A549 (cell line): Measurements from ENCODE around the gene ENPP3. TPM values are rescaled to one million over a fixed set of nuclear protein-coding genes. Genes with fewer than 3 reads are reported as not detected.

Experiments used
- ATAC-seq, 2 experiments: fragments of 200-7000 bp in 1 of 2; fragments of >200 bp in 1 of 2; cut with Nextera tagmentation in 1 of 2; cut with Tn5 transposase in 1 of 2; 3 replicates each; pipeline versions ENCODE4 v1.8.0 to v1.9.1; 2018 to 2020; ENCODE audit warnings: mild to moderate bottlenecking in 1 of 2, moderate library complexity in 1 of 2
- CTCF ChIA-PET: fragments of 300-600 bp; sonication (Branson Sonifier 250); formaldehyde crosslinking; extraction: SDS; loops from one replicate; lab custom pipeline; 2021; ENCODE audit warnings: antibody characterized with exemption, inconsistent platforms; lab: Yijun Ruan, JAX
- POLR2A ChIA-PET: fragments of 350-600 bp; formaldehyde crosslinking; extraction: SDS; loops from one replicate; lab custom pipeline; 2021; ENCODE audit warnings: antibody characterized with exemption, inconsistent platforms; lab: Yijun Ruan, JAX
- DNase-seq, 2 experiments: peaks; one replicate each; pipeline versions ENCODE4 v3.0.0 to v3.0.0-alpha.2; 2011 to 2016; ENCODE audit warnings: low read depth in 1 of 2, low spot score in 1 of 2
- FAIRE-seq: peaks from 2 replicates; lab custom pipeline; 2011; peaks lifted over from hg19 to GRCh38; lab: Jason Lieb, UNC
- H3K27ac ChIP-seq, 2 experiments: fragments of >200 bp; sonication (Bioruptor Twin); formaldehyde crosslinking; 3 replicates each; pipeline ENCODE4 v1.5.1; 2016 to 2017
- H3K4me1 ChIP-seq: fragments of >200 bp; sonication (Bioruptor Twin); formaldehyde crosslinking; 3 replicates; pipeline ENCODE4 v1.6.1; 2016
- H3K4me2 ChIP-seq: fragments of >200 bp; sonication (Bioruptor Twin); formaldehyde crosslinking; 3 replicates; pipeline ENCODE4 v1.6.1; 2016
- H3K4me3 ChIP-seq: fragments of >200 bp; sonication (Bioruptor Twin); formaldehyde crosslinking; 3 replicates; pipeline ENCODE4 v1.5.1; 2016
- H3K9me3 ChIP-seq: fragments of >200 bp; sonication (Bioruptor Twin); formaldehyde crosslinking; 3 replicates; pipeline ENCODE4 v1.6.1; 2016
- BHLHE40 ChIP-seq: IDR thresholded peaks from 2 replicates; pipeline ENCODE4 v1.6.1; 2012; ENCODE audit warnings: low read depth, low read length, inconsistent platforms
- CHD2 ChIP-seq: fragments of 150-350 bp; IDR thresholded peaks from 2 replicates; pipeline ENCODE4 v1.6.1; 2014; ENCODE audit warnings: low read length; ENCODE audit not compliant: partially characterized antibody
- CTCF ChIP-seq: fragments of >200 bp; sonication (Bioruptor Twin); formaldehyde crosslinking; IDR thresholded peaks from 3 replicates; pipeline ENCODE4 v1.5.1; 2016
- ESRRA ChIP-seq: fragments of 150-350 bp; IDR thresholded peaks from 2 replicates; pipeline ENCODE4 v1.6.1; 2014; ENCODE audit warnings: mild to moderate bottlenecking, low read length, borderline replicate concordance
- FOSL2 ChIP-seq, 2 experiments: fragments of 450-650 bp in 1 of 2; fragments of >200 bp in 1 of 2; sonication (Bioruptor Twin) in 1 of 2; formaldehyde crosslinking; IDR thresholded peaks; 2 replicates each; pipeline versions ENCODE4 v1.5.0 to v1.6.1; 2016 to 2020; ENCODE audit warnings: mild to moderate bottlenecking in 1 of 2, moderate library complexity in 1 of 2
- GATA3 ChIP-seq: IDR thresholded peaks from 2 replicates; pipeline ENCODE4 v1.6.1; 2012; ENCODE audit warnings: borderline replicate concordance
- HMGXB4 ChIP-seq: fragments of 250-450 bp; sonication (Bioruptor Pico); IDR thresholded peaks from 2 replicates; pipeline ENCODE4 v1.5.0; 2021; ENCODE audit warnings: mild to moderate bottlenecking, moderate library complexity, borderline replicate concordance
- HOXA7 ChIP-seq: fragments of 250-450 bp; sonication (Bioruptor Pico); IDR thresholded peaks from 2 replicates; pipeline ENCODE4 v1.5.0; 2020; ENCODE audit warnings: mild to moderate bottlenecking, moderate library complexity
- HOXB5 ChIP-seq: fragments of 250-450 bp; sonication (Bioruptor Pico); IDR thresholded peaks from 2 replicates; pipeline ENCODE4 v1.5.0; 2020; ENCODE audit warnings: mild to moderate bottlenecking, moderate library complexity
- JUNB ChIP-seq: fragments of >200 bp; sonication (Bioruptor Twin); formaldehyde crosslinking; IDR thresholded peaks from 2 replicates; pipeline ENCODE4 v1.6.1; 2016
- NPAS2 ChIP-seq: fragments of 250-450 bp; sonication (Bioruptor Pico); IDR thresholded peaks from 2 replicates; pipeline ENCODE4 v1.8.0; 2022; ENCODE audit warnings: mild to moderate bottlenecking, moderate library complexity, borderline replicate concordance
- NR3C1 ChIP-seq: fragments of >200 bp; sonication (Bioruptor Twin); formaldehyde crosslinking; IDR thresholded peaks from 3 replicates; pipeline ENCODE4 v1.6.1; 2017
- POLR2AphosphoS2 ChIP-seq: conservative IDR thresholded peaks from 2 replicates; pipeline ENCODE4 v1.6.1; 2012; ENCODE audit warnings: low read length, improper control_type of control experiment, inconsistent platforms
- RARB ChIP-seq: fragments of 250-450 bp; sonication (Bioruptor Pico); IDR thresholded peaks from 2 replicates; pipeline ENCODE4 v1.8.0; 2021; ENCODE audit warnings: mild to moderate bottlenecking, moderate library complexity
- REST ChIP-seq: fragments of 200-600 bp; sonication (generic); IDR thresholded peaks from 2 replicates; pipeline ENCODE4 v1.6.1; 2016; ENCODE audit warnings: antibody characterized with exemption, mild to moderate bottlenecking, moderate library complexity
- SMC3 ChIP-seq: fragments of >200 bp; sonication (Bioruptor Twin); formaldehyde crosslinking; IDR thresholded peaks from 3 replicates; pipeline ENCODE4 v1.6.1; 2018; ENCODE audit warnings: inconsistent platforms
- TFCP2L1 ChIP-seq: fragments of 250-450 bp; sonication (Bioruptor Pico); IDR thresholded peaks from 2 replicates; pipeline ENCODE4 v1.5.0; 2021; ENCODE audit warnings: mild to moderate bottlenecking
- ZC3H11A ChIP-seq: fragments of 450-650 bp; IDR thresholded peaks from 2 replicates; pipeline ENCODE4 v1.6.1; 2014; ENCODE audit warnings: antibody characterized with exemption, mild to moderate bottlenecking
- ZFP36 ChIP-seq: fragments of 450-650 bp; IDR thresholded peaks from 2 replicates; pipeline ENCODE4 v1.6.1; 2014; ENCODE audit warnings: borderline replicate concordance; ENCODE audit not compliant: partially characterized antibody
- ZSCAN20 ChIP-seq: fragments of 250-450 bp; sonication (Bioruptor Pico); IDR thresholded peaks from 2 replicates; pipeline ENCODE4 v1.8.0; 2022; ENCODE audit warnings: mild to moderate bottlenecking, moderate library complexity
- WGBS: methylation state at CpG from one replicate; pipeline ENCODE4 v1.1.6; 2017; ENCODE audit errors: missing lambda C conversion rate; 5-methylcytosine and 5-hydroxymethylcytosine counted together
- polyA plus RNA-seq, 4 experiments: library from polyadenylated mRNA; depleted of rRNA in 3 of 4; stranded (reverse); fragments of >200 nt; fragmentation: RNase III in 1 of 4; extraction: RNeasy Plus Mini Kit Qiagen cat#74134 plus additional on column Dnase treatment in 1 of 4; gene quantifications; 2 replicates in 3 of 4; 3 replicates in 1 of 4; pipeline ENCODE4 v1.2.3, GENCODE V29; 2011 to 2017

Gene ENPP3
- polyA plus RNA-seq, 2 of the 4 experiments (the other 2 are of a cell fraction): not detected

- ATAC-seq: no peak
- Histone ChIP-seq H3K27ac (no peak overlapping the region), H3K4me3 (no peak overlapping the region), H3K9me3 (no peaks in the 10 kb centered on the region)
- CTCF ChIA-PET: interaction anchor here (1.5 kb wide), 1 partner anchor 17 kb away, joined by 6 read pairs; the partner anchor contains the start of gene MED23
- FAIRE-seq: no peak
- TF ChIP-seq NPAS2: no peak
- no peak for TF ChIP-seq ESRRA
- no peak for TF ChIP-seq CHD2
- no peak for TF ChIP-seq GATA3
- no peak for TF ChIP-seq RARB
- TF ChIP-seq HOXA7 (CRISPR knock-in tag): no peak
- TF ChIP-seq BHLHE40: no peak
- no peak for TF ChIP-seq POLR2AphosphoS2
- no peak for TF ChIP-seq SMC3
- TF ChIP-seq TFCP2L1 (CRISPR knock-in tag): no peak
- TF ChIP-seq ZFP36: no peak
- no peak for TF ChIP-seq REST
- TF ChIP-seq, all 56 proteins: peak for 0
- DNase-seq: no peak
- POLR2A ChIA-PET: no interaction called here
- H3K4me1 ChIP-seq: no peaks in the 10 kb centered on the region
- 3% methylated on average over 1 of the region's 1 CpG for WGBS
- H3K4me2 ChIP-seq: no peak overlapping the region
Measured at GRCh38 chr6:131644921-131645320, 7.8 kb downstream of the ENPP3 start.

- TF ChIP-seq HOXB5: no peak
- no peak for TF ChIP-seq JUNB
- no peak for TF ChIP-seq ZSCAN20 (CRISPR knock-in tag)
- TF ChIP-seq HMGXB4: no peak
- POLR2A ChIA-PET: no interaction called here
- no peak for FAIRE-seq
Measured at GRCh38 chr6:131645846-131646245, 8.7 kb downstream of the ENPP3 start.

GRCh38 chr6:131646249-131646670, 9.2 kb downstream of the ENPP3 start:
- H3K4me2 ChIP-seq: no peak overlapping the region
- TF ChIP-seq BHLHE40: no peak
- no peak for TF ChIP-seq ZSCAN20 (CRISPR knock-in tag)
- no peak for TF ChIP-seq CTCF
- TF ChIP-seq ZFP36: no peak
- no peak for TF ChIP-seq ZC3H11A
- no peak for TF ChIP-seq NR3C1
- TF ChIP-seq FOSL2 (IDR thresholded peaks at IDR 0.05): no peak
- TF ChIP-seq FOSL2 (CRISPR knock-in tag; IDR thresholded peaks at IDR 0.05): no peak
- TF ChIP-seq NPAS2: no peak
- no peak for FAIRE-seq
- ATAC-seq: no peak
- CTCF ChIA-PET: interaction anchor here (1.4 kb wide), 1 partner anchor 18 kb away, joined by 3 read pairs; no protein-coding TSS in a partner anchor
- no peaks in the 10 kb centered on the region for H3K9me3 ChIP-seq
- H3K27ac ChIP-seq: no peak overlapping the region
- POLR2A ChIA-PET: no interaction called here
- no peaks in the 10 kb centered on the region for H3K4me1 ChIP-seq
- DNase-seq: no peak
- H3K4me3 ChIP-seq: no peak overlapping the region

More at GRCh38 chr6:131645846-131646245, 8.7 kb downstream of the ENPP3 start:
- no peak for ATAC-seq
- Histone ChIP-seq H3K4me1 (no peaks in the 10 kb centered on the region), H3K4me3 (no peak overlapping the region), H3K9me3 (no peaks in the 10 kb centered on the region), H3K27ac (no peak overlapping the region), H3K4me2 (no peak overlapping the region)
- WGBS: 86% methylated on average over 2 of the region's 2 CpGs
- CTCF ChIA-PET: no interaction called here
- DNase-seq: no peak
